SH-SY5Y (cell line): Measurements from ENCODE around the gene TBC1D12.
A peak's percentile ranks its signal among the peaks of the same experiment; 100 is the strongest.

Experiments used
- GATA2 ChIP-seq: IDR thresholded peaks from 2 replicates; pipeline ENCODE4 v1.6.1; 2011; ENCODE audit warnings: mild to moderate bottlenecking, low read depth, low read length
- GATA3 ChIP-seq: IDR thresholded peaks from 2 replicates; pipeline ENCODE4 v1.6.1; 2011; ENCODE audit warnings: low read depth, mild to moderate bottlenecking, low read length, moderate library complexity

Gene TBC1D12

DNA sequence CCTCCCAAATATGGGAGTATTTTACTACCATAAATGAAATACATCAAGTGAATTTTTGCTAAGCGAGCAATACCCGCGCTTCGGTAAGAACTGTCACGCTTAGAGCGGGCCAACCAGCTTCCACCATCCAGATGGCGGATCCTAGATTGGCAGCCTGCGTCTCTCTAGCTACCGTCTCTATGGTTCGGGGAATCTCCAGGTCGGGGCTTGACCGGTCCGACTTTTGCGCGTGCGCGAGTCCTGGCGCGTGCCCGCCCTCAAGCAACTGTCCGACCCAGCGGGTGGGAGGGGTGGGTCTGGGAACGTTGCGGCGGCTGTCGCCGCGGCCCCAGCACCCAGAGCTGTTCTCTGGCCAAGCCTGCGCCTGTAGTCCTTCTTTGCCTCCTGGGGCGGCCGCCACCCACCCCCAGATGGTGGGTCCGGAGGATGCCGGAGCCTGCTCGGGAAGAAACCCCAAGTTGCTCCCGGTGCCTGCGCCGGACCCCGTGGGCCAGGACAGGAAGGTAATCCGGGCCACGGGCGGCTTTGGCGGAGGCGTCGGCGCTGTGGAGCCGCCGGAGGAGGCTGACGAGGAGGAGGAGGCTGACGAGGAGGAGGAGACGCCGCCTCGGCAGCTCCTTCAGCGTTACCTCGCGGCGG, at the start of gene TBC1D12:
TSS of gene TBC1D12 (plus strand) at position 338 of the 639 bp plus-strand sequence. CDS start at position 411, 73 bp downstream.
- TF ChIP-seq GATA2 (0 out of 2 replicates have a peak, but pooled peaks have one; percentile 9), GATA3 (no peak)

DNA sequence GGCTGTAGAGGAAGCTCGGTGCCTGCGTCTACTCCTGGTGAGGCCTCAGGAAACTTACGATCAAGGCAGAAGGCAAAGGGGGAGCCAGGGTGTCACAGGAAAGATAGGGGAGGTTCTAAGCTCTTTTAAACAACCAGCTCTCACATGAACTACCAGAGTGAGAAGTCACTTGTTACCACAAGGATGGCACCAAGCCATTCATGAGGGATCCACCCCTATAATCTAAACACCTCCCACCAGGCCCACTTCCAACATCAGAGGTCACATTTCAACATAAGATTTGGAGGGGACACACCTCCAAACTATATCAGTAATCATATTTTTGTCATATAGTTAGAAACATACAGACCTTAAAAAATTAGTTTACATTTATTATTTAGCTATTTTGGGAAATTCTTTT, 49.0 kb upstream of the TBC1D12 start:
- TF ChIP-seq GATA3: no peak
- TF ChIP-seq GATA2: no peak

GRCh38 chr10:94355841-94356240, 46.5 kb upstream of the TBC1D12 start:
- TF ChIP-seq GATA2 (no peak), GATA3 (no peak)

GRCh38 chr10:94357193-94357592, 45.1 kb upstream of the TBC1D12 start:
- TF ChIP-seq GATA3: no peak
- TF ChIP-seq GATA2: no peak

- TF ChIP-seq GATA3: no peak
- no peak for TF ChIP-seq GATA2
Observed at GRCh38 chr10:94358480-94358879, 43.9 kb upstream of the TBC1D12 start.

- no peak for TF ChIP-seq GATA3
- no peak for TF ChIP-seq GATA2
Observed at GRCh38 chr10:94361171-94361794, 41.1 kb upstream of the TBC1D12 start.

GRCh38 chr10:94362360-94363250, 39.7 kb upstream of the TBC1D12 start, which contains the start of gene NOC3L:
NOC3L (minus strand) TSS chr10:94362939; CDS start chr10:94362838, 101 bp downstream.
- TF ChIP-seq GATA3: no peak
- TF ChIP-seq GATA2: no peak

DNA sequence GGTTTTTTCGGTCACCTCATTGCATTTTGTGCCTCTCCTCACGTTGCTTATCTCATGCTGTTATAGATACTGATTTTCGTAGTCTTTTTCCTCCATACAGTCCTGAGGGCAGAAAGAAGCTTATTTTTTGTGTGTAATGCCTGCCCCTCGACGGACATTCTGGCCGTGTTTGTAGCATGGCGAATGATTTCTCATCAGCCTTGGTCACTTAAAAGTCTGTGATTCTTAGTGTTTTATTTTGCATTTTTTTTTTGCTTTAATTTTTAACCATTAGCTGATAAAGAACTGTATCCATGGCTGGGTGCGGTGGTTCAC, 39.1 kb upstream of the TBC1D12 start:
- no peak for TF ChIP-seq GATA3
- TF ChIP-seq GATA2: no peak

DNA sequence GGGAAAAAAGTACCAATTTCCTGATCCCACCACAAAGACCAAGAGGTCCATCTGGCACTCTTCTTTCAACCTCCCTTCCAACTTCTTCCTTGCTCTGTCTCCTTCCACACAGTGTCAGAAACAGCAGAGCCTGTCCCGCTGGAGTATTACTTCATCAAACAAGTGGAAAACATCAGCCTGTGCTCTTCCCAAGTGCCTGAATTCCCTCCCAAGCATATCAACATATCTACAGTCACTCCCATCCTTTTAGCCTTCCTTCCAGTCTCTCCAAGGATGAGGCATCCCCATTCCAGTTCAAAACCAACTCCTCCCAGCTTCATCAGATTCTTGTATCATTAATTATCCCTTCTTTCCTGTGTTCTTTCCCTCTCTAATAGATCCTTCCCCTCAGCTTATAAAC, 37.9 kb upstream of the TBC1D12 start:
- TF ChIP-seq GATA3 (no peak), GATA2 (no peak)

DNA sequence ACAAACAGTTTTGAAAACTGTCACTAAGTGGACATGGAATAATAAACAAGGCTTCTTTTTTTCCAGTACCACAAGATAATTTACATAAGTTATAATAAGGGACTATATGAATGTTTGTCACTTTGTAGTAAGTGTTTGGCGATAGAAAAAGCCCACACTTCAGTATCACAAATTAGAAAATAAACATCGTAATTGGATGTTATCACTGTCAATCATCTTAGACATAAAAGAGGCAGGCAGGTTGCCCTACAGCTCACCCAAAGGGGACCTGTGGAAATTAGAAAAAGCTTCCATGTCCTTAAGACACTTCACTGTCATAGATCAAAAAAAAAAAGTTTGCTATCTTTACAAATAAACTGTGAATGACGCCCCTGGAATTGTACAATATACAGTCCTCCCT, 36.0 kb upstream of the TBC1D12 start:
- TF ChIP-seq GATA2 (no peak), GATA3 (no peak)

DNA sequence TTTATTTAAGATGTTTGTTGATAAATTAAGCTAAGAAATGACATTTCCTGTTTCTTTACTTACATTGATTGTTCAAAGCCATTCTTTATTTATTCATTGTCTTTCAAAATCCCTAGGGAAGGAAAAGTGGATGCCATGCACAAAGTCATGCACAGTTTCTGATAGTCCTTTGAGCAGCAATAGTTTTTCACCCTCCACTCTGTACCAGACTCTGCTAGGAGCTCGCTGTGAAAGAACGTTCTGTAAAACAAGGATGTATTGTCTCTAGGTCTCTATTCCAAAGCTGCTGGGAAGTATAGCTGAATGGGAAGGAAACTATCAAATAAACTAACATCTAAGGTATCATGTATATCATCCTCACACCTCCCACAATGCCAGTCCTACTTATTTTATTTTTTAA, 31.8 kb upstream of the TBC1D12 start:
- TF ChIP-seq GATA3: no peak
- no peak for TF ChIP-seq GATA2

- no peak for TF ChIP-seq GATA3
- no peak for TF ChIP-seq GATA2
Observed at GRCh38 chr10:94375374-94375773, 27.0 kb upstream of the TBC1D12 start.

- no peak for TF ChIP-seq GATA2
- TF ChIP-seq GATA3: no peak
Observed at GRCh38 chr10:94376865-94377264, 25.5 kb upstream of the TBC1D12 start.

DNA sequence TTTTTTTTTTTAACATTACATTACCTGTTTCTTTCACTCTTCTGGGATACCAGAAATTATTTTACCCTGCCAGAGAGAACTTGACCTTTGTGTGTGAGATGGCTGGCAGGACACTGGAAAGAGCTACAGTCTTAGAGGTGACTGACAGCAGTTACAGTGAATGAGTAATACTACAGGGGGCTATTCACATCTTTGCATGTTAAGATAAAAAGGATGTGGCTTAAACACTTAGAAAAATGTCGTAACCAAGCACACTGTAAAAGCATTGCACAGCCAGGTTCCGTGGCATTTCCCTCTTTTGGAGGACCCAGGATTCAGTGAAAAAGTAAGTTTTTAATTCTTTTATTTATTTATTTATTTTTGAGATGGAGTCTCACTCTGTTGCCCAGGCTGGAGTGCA, 18.8 kb upstream of the TBC1D12 start:
- TF ChIP-seq GATA2 (no peak), GATA3 (no peak)

DNA sequence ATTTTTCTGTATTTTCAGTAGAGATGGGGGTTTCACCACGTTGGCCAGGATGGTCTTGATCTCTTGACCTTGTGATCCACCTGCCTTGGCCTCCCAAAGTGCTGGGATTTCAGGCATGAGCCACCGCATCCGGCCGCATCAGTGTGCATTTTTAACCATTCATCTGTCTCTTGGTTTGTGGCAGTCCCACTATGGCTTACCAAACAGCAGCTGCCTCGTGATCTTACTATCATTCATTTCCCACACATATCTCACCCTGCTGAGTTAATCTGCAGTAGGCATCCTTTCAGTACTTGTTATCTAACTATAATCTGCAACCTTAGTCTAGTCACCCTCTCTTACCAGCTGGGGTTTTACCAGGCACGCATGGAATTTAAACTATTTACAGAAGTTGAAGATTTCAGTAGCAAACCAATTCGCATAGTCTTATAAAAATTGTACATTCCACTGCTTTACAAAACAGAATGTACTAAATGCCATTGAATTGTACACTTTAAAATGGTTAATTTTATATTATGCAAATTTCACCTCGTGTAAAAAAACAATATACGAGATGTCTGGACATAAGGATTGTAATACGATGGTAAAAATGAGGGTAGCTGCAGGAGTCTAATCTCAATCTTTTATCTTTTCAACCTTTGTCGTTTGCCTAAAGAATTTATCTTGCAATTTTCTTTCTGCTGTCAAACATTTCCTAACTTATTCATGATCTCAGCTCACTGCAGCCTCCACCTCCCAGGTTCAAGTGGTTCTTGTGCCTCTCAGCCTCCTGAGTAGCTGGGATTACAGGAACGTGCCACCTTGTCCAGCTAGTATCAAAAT, 4.6 kb upstream of the TBC1D12 start:
- TF ChIP-seq GATA2 (no peak), GATA3 (no peak)
